Endothelial cell of umbilical vein (primary cell): ENCODE data around the gene PHPT1.
"Not testable (repeated sequence)": the region's sequence is repeated elsewhere in the genome, so short reads cannot be mapped to it uniquely, and the experiment has no call there.

Source experiments
- MYC ChIP-seq: IDR thresholded peaks from one replicate; pipeline ENCODE4 v1.6.1; 2011; ENCODE audit warnings: mild to moderate bottlenecking, low read depth, low read length
- TF ChIP-seq, protein P1 (sequence below), 2 donors: IDR thresholded peaks; 1 replicate in 1 of 2; 2 replicates in 1 of 2; pipeline ENCODE4 v1.5.1; 2011; ENCODE audit warnings: low read length in 2 of 2, mild to moderate bottlenecking in 2 of 2, moderate library complexity in 2 of 2, control low read depth in 1 of 2, inconsistent platforms in 1 of 2, low read depth in 1 of 2; ENCODE audit not compliant: insufficient read depth in 1 of 2; ENCODE audit errors: extremely low read depth in 1 of 2

DNA sequence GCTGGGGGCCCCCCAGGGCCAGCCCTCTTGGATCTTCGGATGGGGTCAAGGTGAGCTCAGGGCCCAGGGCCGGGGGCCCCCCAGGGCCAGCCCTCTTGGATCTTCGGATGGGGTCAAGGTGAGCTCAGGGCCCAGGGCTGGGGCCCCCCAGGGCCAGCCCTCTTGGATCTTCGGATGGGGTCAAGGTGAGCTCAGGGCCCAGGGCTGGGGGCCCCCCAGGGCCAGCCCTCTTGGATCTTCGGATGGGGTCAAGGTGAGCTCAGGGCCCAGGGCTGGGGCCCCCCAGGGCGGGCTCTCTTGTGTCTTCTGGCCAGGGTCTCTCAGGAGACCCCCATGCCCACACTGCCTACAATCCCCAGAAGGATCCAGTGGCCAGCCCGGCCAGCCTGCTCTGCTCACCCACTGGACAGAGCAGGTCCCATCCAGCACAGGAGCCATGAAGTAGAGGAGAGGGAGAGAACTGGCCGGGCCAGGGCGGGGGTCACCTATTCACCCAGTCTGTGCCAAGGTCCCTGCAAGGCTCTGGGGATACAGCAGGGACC is 46.1 kb upstream of the PHPT1 start:
- TF ChIP-seq, protein P1, sequence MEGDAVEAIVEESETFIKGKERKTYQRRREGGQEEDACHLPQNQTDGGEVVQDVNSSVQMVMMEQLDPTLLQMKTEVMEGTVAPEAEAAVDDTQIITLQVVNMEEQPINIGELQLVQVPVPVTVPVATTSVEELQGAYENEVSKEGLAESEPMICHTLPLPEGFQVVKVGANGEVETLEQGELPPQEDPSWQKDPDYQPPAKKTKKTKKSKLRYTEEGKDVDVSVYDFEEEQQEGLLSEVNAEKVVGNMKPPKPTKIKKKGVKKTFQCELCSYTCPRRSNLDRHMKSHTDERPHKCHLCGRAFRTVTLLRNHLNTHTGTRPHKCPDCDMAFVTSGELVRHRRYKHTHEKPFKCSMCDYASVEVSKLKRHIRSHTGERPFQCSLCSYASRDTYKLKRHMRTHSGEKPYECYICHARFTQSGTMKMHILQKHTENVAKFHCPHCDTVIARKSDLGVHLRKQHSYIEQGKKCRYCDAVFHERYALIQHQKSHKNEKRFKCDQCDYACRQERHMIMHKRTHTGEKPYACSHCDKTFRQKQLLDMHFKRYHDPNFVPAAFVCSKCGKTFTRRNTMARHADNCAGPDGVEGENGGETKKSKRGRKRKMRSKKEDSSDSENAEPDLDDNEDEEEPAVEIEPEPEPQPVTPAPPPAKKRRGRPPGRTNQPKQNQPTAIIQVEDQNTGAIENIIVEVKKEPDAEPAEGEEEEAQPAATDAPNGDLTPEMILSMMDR (IDR thresholded peaks at IDR 0.05; ENCODE audit: extremely low read depth in 1 of 2, insufficient read depth in 1 of 2, low read depth in 1 of 2, low read length in 2 of 2), result not testable (repeated sequence)
- not testable (repeated sequence) for TF ChIP-seq MYC
